GM12878 (cell line): ENCODE data around the gene UBE2G2.

ENCODE experiments used
- EZH2 ChIP-seq: IDR thresholded peaks from 2 replicates; pipeline ENCODE4 v1.6.1; 2012; ENCODE audit warnings: low read depth, mild to moderate bottlenecking, control low read depth, inconsistent platforms, low read length, borderline replicate concordance; ENCODE audit not compliant: control insufficient read depth
- KAT2A ChIP-seq: conservative IDR thresholded peaks from 2 replicates; pipeline ENCODE4 v1.6.1; 2011; ENCODE audit warnings: low read depth, low read length; ENCODE audit not compliant: control insufficient read depth
- RAD21 ChIP-seq: IDR thresholded peaks from 2 replicates; pipeline ENCODE4 v1.6.1; 2011; ENCODE audit warnings: mild to moderate bottlenecking, low read depth, low read length, moderate library complexity; ENCODE audit not compliant: insufficient read depth

DNA sequence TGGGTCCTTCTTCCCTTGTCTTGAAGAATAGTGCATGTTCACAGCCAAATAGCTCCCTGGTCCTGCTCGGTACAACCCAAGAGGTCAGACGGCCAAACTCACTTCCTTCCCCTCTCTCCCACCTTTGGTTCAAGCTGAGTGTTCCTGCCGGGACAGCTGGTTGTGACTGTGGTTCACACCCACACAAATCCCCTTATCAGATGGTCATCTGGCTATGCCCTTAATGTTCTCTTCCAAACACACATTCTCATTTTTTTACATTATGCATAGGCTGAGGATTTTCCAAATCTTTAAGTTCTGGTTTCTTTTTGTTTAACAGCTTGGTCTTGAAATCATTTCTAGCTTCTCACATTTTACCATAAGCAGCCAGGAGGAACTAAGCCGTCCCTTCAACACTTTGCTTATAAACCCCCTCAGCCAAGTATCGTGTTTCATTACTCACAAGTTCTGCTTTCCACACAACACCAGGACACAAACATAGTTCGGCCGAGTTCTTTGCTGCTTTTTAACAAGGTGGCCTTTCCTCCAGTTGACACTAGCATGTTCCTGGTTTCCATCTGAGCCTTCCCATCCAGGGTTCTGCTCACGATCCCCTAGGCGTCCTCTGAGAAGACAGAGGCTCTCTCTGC lies 70.6 kb downstream of the UBE2G2 start:
- no peak for TF ChIP-seq EZH2
- TF ChIP-seq RAD21: no peak
- no peak for TF ChIP-seq KAT2A
